Endothelial cell of umbilical vein (primary cell): ENCODE measurements around the gene PPP1R12C.

Experiments
- EZH2 ChIP-seq: IDR thresholded peaks from 2 replicates; pipeline ENCODE4 v1.6.1; 2012; ENCODE audit warnings: borderline replicate concordance, low read depth, mild to moderate bottlenecking, moderate library complexity, low read length, inconsistent platforms; ENCODE audit not compliant: severe bottlenecking
- FOS ChIP-seq: IDR thresholded peaks from 2 replicates; pipeline ENCODE4 v1.6.1; 2011; ENCODE audit warnings: mild to moderate bottlenecking, low read length, moderate library complexity, borderline replicate concordance; ENCODE audit not compliant: insufficient read depth
- POLR2A ChIP-seq: IDR thresholded peaks from 2 replicates; pipeline ENCODE4 v1.6.1; 2012; ENCODE audit warnings: low read depth, mild to moderate bottlenecking, control low read depth, low read length
- POLR2AphosphoS5 ChIP-seq: IDR thresholded peaks from 2 replicates; pipeline ENCODE4 v1.6.1; 2012; ENCODE audit warnings: low read depth, mild to moderate bottlenecking, control low read depth, low read length, moderate library complexity; ENCODE audit not compliant: insufficient read depth
- TF ChIP-seq, protein P1 (sequence below), 2 donors: IDR thresholded peaks; 1 replicate in 1 of 2; 2 replicates in 1 of 2; pipeline ENCODE4 v1.5.1; 2011; ENCODE audit warnings: low read length in 2 of 2, mild to moderate bottlenecking in 2 of 2, moderate library complexity in 2 of 2, control low read depth in 1 of 2, inconsistent platforms in 1 of 2, low read depth in 1 of 2; ENCODE audit not compliant: insufficient read depth in 1 of 2; ENCODE audit errors: extremely low read depth in 1 of 2
- TF ChIP-seq, protein P2 (sequence below): IDR thresholded peaks from 2 replicates; pipeline ENCODE4 v1.6.1; 2011; ENCODE audit not compliant: insufficient read depth, insufficient read length

DNA sequence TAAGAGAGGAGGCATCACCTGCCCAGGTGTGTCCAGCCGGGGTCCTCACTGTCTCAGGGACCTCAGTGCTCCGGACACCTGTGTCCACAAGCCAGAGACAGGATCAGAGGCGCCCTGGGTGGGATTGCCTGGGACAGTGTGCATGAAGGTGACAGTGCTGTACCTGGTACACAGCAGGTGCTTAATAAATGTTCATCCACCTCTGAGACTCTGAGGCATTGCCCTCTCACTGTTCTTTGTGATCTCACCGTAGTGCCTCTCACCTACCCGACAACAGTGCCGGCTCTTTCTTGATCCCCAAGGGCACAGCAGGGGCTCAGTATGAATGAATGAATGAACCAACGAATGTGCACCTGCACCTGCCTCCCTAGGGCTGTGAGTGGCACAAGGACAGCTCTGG lies 63.7 kb downstream of the PPP1R12C start:
- TF ChIP-seq, protein P1, sequence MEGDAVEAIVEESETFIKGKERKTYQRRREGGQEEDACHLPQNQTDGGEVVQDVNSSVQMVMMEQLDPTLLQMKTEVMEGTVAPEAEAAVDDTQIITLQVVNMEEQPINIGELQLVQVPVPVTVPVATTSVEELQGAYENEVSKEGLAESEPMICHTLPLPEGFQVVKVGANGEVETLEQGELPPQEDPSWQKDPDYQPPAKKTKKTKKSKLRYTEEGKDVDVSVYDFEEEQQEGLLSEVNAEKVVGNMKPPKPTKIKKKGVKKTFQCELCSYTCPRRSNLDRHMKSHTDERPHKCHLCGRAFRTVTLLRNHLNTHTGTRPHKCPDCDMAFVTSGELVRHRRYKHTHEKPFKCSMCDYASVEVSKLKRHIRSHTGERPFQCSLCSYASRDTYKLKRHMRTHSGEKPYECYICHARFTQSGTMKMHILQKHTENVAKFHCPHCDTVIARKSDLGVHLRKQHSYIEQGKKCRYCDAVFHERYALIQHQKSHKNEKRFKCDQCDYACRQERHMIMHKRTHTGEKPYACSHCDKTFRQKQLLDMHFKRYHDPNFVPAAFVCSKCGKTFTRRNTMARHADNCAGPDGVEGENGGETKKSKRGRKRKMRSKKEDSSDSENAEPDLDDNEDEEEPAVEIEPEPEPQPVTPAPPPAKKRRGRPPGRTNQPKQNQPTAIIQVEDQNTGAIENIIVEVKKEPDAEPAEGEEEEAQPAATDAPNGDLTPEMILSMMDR (IDR thresholded peaks at IDR 0.05; ENCODE audit: extremely low read depth in 1 of 2, insufficient read depth in 1 of 2, low read depth in 1 of 2, low read length in 2 of 2) = no peak
- TF ChIP-seq EZH2 (no peak), POLR2A (no peak), FOS (no peak), POLR2AphosphoS5 (no peak)
- TF ChIP-seq, protein P2, sequence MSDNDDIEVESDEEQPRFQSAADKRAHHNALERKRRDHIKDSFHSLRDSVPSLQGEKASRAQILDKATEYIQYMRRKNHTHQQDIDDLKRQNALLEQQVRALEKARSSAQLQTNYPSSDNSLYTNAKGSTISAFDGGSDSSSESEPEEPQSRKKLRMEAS = no peak
